ENCODE data around the gene RALGAPA1.

DNA sequence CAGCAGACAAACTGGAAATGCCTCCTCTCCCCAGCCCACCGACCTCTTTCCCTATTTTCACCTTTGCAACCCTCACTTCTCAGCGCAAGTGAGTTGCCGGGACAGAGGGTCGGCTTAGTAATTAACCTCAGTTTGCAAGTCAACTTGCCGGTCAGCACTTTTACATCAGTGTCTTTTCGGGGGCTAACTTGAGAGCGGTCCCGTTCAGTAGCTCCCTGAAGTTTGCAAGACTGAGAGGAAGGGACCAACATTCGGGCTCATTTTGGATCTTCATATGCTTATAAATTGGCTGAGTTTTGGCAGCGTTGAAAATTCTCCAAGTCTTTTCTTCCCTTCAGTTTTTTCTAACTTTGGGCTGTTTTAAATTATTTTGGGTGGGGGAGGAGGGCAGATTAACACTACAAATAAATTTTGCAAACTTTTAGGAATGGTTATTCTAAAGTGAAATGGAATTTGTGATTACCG is 17.9 kb upstream of the RALGAPA1 start:
- no peak for TF ChIP-seq EZH2 (IDR thresholded peaks at IDR 0.05; ENCODE audit: borderline replicate concordance, low read depth, low read length, severe bottlenecking)
- TF ChIP-seq, protein P1, sequence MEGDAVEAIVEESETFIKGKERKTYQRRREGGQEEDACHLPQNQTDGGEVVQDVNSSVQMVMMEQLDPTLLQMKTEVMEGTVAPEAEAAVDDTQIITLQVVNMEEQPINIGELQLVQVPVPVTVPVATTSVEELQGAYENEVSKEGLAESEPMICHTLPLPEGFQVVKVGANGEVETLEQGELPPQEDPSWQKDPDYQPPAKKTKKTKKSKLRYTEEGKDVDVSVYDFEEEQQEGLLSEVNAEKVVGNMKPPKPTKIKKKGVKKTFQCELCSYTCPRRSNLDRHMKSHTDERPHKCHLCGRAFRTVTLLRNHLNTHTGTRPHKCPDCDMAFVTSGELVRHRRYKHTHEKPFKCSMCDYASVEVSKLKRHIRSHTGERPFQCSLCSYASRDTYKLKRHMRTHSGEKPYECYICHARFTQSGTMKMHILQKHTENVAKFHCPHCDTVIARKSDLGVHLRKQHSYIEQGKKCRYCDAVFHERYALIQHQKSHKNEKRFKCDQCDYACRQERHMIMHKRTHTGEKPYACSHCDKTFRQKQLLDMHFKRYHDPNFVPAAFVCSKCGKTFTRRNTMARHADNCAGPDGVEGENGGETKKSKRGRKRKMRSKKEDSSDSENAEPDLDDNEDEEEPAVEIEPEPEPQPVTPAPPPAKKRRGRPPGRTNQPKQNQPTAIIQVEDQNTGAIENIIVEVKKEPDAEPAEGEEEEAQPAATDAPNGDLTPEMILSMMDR (IDR thresholded peaks at IDR 0.05; ENCODE audit: borderline replicate concordance, extremely low read depth, low read length, poor library complexity, severe bottlenecking), result no peak

Measured in DND-41 (cell line).